GM21360 (cell line): ENCODE data around the gene TOM1L1.
"Not testable (repeated sequence)": the region's sequence is repeated elsewhere in the genome, so short reads cannot be mapped to it uniquely, and the experiment has no call there.

Experiments used
- ATAC-seq: cut with Tn5 transposase; IDR thresholded peaks from one replicate; pipeline ENCODE4 v1.9.1; 2021; ENCODE audit warnings: mild to moderate bottlenecking, moderate library complexity; ENCODE audit not compliant: unreplicated experiment

Gene TOM1L1, protein sequence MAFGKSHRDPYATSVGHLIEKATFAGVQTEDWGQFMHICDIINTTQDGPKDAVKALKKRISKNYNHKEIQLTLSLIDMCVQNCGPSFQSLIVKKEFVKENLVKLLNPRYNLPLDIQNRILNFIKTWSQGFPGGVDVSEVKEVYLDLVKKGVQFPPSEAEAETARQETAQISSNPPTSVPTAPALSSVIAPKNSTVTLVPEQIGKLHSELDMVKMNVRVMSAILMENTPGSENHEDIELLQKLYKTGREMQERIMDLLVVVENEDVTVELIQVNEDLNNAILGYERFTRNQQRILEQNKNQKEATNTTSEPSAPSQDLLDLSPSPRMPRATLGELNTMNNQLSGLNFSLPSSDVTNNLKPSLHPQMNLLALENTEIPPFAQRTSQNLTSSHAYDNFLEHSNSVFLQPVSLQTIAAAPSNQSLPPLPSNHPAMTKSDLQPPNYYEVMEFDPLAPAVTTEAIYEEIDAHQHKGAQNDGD

DNA sequence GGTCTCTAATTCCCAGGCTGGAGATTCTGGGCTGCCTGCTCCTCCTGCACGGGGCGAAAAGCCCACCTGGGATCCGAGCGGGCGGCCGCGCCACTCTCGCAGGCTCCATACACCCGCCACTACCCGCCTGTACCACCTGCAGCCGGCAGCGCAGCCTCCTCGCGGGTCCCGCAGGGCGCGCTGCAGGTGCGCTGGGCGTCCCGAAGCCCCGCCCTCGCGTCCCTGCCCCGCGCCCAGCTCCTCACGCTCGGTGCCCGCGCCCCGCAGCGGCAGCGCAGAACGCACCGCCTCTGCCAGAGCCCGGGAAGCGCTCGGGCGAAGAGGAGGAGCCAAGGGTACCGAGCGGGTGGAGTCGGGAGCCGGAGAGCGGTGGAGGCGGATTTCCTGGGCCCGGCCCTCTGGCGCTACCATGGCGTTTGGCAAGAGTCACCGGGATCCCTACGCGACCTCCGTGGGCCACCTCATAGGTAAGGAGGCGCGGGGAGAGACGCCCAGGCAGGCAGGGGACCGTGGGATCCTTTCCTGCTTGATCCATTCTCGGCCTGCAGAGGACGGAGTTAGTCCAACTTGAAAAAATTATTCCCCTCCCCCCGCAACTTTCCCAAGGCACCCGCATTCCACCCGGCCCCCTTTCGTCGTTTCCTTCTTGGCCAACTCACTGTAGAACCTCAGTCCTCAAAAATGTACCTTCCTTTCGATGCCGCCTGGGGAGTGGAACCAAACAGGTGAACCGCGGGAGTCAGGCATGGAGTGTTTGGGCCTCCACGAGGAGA, at the start of gene TOM1L1:
Gene TOM1L1 (plus strand): TSS at position 396 of the 773 bp plus-strand sequence. CDS start 14 bp downstream, at position 410.
- ATAC-seq, result peak; percentile 72

- no peak for ATAC-seq
Measured at GRCh38 chr17:54859187-54859586, 41.5 kb upstream of the TOM1L1 start.

- no peak for ATAC-seq
Measured at GRCh38 chr17:54860617-54861470, 39.8 kb upstream of the TOM1L1 start.

DNA sequence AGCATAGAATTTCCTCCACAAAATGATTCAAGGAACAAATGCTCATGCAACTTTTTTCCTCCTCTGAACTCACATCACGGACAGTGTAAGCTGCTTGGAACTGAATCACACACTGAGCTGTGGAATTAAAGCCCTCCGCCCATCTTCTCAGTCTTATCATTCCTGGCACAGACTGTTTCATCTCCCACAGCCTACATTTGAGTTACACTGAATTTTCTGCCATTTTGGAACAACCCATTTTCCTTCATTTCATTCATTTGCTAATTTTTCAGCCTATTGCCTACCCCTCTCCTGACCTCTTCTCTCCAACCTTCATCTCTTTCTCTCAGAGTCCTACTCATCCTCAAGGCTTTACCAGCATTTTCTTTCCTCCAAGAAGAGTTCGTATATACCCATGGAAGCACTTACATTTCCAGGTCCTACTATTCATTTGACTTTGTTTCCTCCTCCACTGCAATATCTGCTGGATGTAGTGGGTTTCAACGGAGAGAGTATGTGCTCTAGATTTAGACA, 39.1 kb upstream of the TOM1L1 start:
- no peak for ATAC-seq

GRCh38 chr17:54863176-54863575, 37.5 kb upstream of the TOM1L1 start:
- ATAC-seq, result no peak

DNA sequence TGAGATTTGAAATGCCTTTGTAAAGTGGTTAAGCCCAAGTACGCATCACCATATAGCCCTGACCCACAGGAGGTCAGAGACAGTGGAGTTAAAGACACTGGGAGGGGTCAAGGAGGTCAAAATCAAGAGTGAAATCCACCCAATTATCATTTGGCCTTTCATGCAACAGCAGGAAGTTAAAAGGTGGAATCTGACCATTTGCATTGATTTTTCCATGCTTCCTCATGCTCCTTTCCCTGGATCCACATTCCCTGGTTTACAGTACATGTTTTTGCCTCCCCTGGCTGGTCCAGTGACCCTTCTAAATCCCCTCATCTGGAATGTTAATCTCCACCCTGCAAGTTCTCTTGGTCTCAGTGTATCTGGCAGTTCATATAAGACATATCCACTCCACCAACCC, 36.6 kb upstream of the TOM1L1 start:
- ATAC-seq, result no peak

DNA sequence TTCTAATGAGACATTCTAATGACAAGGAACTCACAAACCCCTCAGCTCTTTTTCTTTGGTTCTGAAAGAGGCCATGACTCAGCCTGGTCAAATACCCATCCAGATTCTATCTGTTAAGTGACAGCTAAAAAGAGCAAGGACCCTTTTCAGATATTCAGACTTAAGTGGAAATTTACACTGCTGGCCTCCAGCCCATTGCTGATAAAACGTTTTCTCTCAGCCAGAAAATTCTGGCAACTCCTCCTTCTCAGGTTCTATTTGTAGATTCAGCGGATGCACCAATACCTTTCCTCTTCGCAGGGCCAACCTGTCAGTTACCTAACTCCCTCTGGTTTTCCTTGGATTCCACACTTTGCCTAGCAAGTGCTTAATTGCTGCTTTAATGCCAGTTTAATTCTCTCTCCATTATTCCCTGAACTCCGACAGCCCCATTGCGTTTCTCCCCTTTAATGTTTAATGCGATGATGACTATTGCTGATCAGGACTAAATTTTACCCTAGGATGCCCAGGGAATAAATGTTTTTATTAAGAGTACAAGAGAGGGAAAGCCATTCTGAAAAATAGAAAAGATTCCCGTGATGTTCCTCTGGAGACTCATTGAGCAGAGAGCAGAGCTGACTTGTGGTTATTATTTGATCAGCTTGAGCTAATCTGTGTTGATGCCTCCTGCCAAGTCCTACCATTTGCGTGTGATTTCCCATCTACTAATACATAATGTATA, 35.9 kb upstream of the TOM1L1 start:
- ATAC-seq, result no peak

DNA sequence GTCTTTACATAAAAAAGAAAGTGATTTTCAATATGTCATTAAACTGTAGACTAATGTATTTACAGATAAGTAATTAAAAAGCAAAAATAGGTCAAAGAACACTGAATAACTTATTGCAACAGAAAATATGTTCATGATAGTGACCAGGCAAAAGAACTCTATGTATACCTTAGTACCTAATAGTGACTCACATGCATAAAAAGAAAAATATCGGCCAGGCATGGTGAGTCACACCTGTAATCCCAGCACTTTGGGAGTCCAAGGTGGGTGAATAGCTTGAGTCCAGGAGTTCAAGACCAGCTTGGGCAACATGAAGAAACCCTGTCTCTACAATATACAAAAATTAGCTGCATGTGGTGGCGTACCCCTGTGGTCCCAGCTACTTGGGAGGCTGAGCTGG, 33.0 kb upstream of the TOM1L1 start:
- ATAC-seq, result no peak

- no peak for ATAC-seq
Measured at GRCh38 chr17:54870671-54871175, 29.9 kb upstream of the TOM1L1 start.

- not testable (repeated sequence) for ATAC-seq
Measured at GRCh38 chr17:54875906-54876305, 24.7 kb upstream of the TOM1L1 start.

GRCh38 chr17:54876656-54877195, 23.9 kb upstream of the TOM1L1 start:
- ATAC-seq, result no peak

DNA sequence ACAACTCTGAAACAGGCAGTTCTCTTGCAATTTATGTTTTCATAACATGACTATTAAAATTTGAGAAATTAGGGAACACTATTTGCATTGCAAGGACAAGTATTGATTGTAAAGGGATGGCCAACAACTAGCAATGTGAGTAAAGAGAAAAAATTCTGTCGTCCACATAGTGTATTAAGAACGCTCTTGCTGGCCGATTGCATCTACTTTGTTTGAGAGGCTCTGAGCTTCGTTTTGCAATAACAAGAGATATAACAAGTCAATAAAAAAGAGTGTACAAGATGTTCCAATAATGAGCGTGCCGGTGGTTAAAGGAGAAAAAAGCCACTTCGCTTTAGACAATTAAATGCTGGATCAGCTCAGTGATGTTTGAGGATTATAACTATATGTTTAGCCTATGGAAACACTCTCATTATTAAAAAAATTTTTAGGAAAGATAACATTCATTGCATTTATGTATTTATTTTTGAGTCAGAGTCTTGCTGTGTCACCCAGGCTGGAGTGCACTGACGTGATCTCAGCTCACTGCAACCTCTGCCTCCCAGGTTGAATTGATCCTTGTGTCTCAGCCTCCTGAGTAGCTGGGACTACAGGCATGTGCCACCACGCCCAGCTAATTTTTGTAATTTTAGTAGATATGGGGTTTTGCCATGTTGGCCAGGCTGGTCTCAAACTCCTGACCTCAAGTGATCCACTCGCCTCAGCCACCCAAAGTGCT, 19.2 kb upstream of the TOM1L1 start:
- ATAC-seq, result no peak

DNA sequence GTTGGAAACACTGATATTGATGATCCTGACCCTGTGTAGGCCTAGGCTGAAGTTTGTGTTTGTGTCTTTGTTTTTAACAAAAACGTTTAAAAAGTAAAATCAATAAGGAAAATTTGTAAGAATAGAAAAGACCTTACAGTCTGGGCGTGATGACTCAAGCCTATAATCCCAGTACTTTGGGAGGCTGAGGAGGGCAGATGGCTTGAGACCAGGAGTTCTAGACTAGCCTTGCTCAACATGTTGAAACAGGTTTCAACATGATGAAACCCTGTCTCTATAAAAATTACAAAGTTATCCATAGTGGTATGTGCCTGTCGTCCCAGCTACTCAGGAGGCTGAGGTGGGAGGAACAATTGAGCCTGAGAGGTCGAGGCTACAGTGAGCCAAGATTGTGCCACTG, 18.3 kb upstream of the TOM1L1 start:
- ATAC-seq, result no peak

DNA sequence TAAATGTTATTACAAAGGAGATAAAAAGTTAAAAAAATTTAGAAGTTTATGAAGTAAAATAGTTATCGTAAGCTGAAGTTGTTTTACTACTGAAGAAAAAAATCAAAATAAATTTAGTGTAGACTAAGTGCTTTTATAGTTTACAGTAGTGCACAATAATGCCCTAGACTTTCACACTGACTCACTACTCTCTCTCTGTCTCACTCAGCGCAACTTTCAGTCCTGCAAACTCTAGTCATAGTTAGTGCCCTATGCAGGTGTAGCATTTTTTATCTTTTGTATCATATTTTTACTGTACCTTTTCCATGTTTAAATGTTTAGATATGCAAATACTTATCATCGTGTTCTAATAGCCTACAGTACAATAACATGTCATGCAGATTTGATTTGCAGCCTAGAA, 17.7 kb upstream of the TOM1L1 start:
- peak; percentile 88 for ATAC-seq

GRCh38 chr17:54883939-54884338, 16.7 kb upstream of the TOM1L1 start:
- ATAC-seq, result no peak

DNA sequence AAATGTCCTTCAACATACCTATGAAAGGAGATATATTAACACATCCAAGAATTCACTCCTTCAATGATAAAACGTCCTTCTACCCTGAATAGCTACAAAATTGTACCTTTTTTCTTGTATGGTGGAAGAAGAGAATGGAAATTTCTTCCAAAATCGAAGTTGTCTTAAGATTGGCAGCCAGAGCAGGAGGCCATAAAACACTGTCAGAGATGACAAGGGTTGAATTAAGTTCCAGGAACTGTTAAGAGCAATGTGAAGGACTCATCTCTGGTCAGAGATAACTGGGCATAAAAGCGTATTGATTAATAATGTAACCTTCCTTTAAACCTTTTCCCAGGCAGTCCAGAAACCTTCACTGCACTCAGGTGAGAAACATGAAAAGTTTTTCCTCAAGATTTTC, 12.9 kb upstream of the TOM1L1 start:
- no peak for ATAC-seq

DNA sequence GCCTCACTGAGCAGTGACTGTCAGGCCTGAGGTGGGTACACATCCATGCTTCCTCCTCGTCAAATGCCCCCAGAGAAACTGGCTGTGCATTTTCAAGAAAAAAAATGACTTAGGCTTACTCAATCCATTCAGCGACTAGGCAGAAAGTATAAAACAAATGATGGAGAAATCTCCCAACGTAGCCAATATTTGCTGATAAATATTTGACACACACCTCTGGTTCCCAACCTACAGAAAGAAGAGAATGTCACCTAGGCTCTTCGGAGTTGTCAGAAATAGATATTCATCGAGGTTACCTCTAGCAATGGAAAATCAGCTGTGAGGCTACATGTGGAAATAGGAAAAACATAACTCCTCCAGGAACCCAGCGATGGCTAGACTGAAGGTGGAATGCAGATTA, 12.4 kb upstream of the TOM1L1 start:
- ATAC-seq, result no peak

DNA sequence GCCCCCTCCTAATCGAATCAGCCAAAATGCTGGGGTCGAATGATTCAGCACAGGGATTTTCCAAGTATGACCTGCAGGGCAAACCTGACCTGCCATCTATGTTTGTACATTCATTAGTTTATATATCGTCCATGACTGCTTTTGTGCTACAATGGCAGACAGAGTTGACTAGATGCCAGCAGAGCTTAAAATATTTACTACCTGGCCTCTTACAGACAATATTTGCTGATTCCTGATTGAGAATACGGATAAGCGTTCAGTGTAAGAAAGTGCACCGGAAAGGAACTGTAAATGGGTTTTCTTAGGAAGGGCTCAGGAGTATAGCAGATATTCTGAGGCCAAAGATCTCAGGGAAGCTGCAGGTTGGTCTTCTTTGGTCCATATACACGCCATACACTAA, 11.7 kb upstream of the TOM1L1 start:
- no peak for ATAC-seq

- ATAC-seq, result no peak
Measured at GRCh38 chr17:54891176-54891821, 9.4 kb upstream of the TOM1L1 start.
